ENCODE data around the gene TSPAN11. TPM values are rescaled to one million over a fixed set of nuclear protein-coding genes. Genes with fewer than 3 reads are reported as not detected.

The TSPAN11 gene
- total and polyA plus RNA-seq, 2 of the 8 experiments (the other 6 are each of a cell fraction or from before 2014, with no cell fraction given): 3.9 to 8.2 TPM

GRCh38 chr12:30989754-30990153, 63.2 kb downstream of the TSPAN11 start:
- Histone ChIP-seq H4K5ac (ENCODE audit: insufficient read length, low read depth, low read length) (no peak overlapping the region), H2AK5ac (ENCODE audit: low read depth, low read length) (no peak overlapping the region), H3K23me2 (ENCODE audit: low read depth, low read length) (no peaks in the 10 kb centered on the region), H3K9me3 (ENCODE audit: insufficient read depth in 2 of 2, low read depth in 1 of 2, low read length in 1 of 2) (no peaks in the 10 kb centered on the region), H2BK120ac (replicated peaks; ENCODE audit: low read depth, low read length) (no peak overlapping the region), H3K18ac (ENCODE audit: extremely low read depth, low read length) (no peak overlapping the region), H3K23ac (ENCODE audit: insufficient read length) (no peak overlapping the region), H3K4ac (replicated peaks; ENCODE audit: insufficient read length, low read depth, low read length) (no peak overlapping the region), H4K20me1 (replicated peaks in 1 of 2; ENCODE audit: control insufficient read depth in 1 of 2, insufficient read depth in 2 of 2, low read length in 2 of 2) (peaks cover 0 to 1% of the 10 kb centered on the region in 2 experiments), H3K9ac (replicated peaks in 1 of 4; ENCODE audit: extremely low read depth in 1 of 4, low read depth in 3 of 4, low read length in 3 of 4) (no peak overlapping the region), H3K56ac (replicated peaks; ENCODE audit: insufficient read length, low read depth, low read length) (no peak overlapping the region), H3K4me1 (replicated peaks in 1 of 4; ENCODE audit: control insufficient read depth in 3 of 4, insufficient read depth in 4 of 4, low read length in 3 of 4) (peaks cover 0 to 7% (median under 1%) of the 10 kb centered on the region in 4 experiments; a peak in 3 of 7 replicates), H2BK20ac (ENCODE audit: low read length) (no peak overlapping the region), H2BK12ac (ENCODE audit: low read depth, low read length) (no peak overlapping the region; the same call in 1 of the 2 replicates), H3K36me3 (ENCODE audit: control insufficient read depth in 2 of 4, insufficient read depth in 4 of 4, low read length in 3 of 4) (no peaks in the 10 kb centered on the region), H3K79me2 (ENCODE audit: control insufficient read depth in 1 of 2, insufficient read depth in 2 of 2, low read length in 2 of 2) (no peaks in the 10 kb centered on the region), H3K14ac (ENCODE audit: insufficient read length) (no peak overlapping the region), H3K27ac (ENCODE audit: low read depth, low read length) (no peak overlapping the region), H4K8ac (ENCODE audit: extremely low read depth, insufficient read depth, low read length) (no peak overlapping the region), H4K91ac (replicated peaks; ENCODE audit: insufficient read length, low read length) (no peak overlapping the region), H3K4me3 (ENCODE audit: extremely low read depth in 1 of 4, insufficient read depth in 2 of 4, low read depth in 3 of 4, low read length in 4 of 4) (no peak overlapping the region), H3K27me3 (replicated peaks in 1 of 4; ENCODE audit: control insufficient read depth in 3 of 4, extremely low read depth in 1 of 4, insufficient read depth in 3 of 4, low read length in 3 of 4) (no peaks in the 10 kb centered on the region), H3K4me2 (ENCODE audit: insufficient read depth in 1 of 2, low read depth in 2 of 2, low read length in 2 of 2) (no peak overlapping the region), H2AFZ (ENCODE audit: low read length) (no peak overlapping the region), H2BK15ac (ENCODE audit: low read length) (no peak overlapping the region), H3K79me1 (ENCODE audit: low read depth, low read length) (no peaks in the 10 kb centered on the region), H2BK5ac (ENCODE audit: low read depth, low read length) (peak overlapping the region; percentile 49; the same call in 1 of the 2 replicates)
- 52% methylated on average over 6 of the region's 6 CpGs; no CpG with 5 or more reads in 1 of the 2 experiments for WGBS, 2 experiments (ENCODE audit: extremely low coverage in 1 of 2, insufficient coverage in 1 of 2, insufficient read length in 1 of 2, insufficient replicate concordance in 2 of 2, low coverage in 1 of 2, low lambda C conversion rate in 2 of 2, missing lambda C conversion rate in 1 of 2)
- FAIRE-seq (peak; percentile 42), DNase-seq (ENCODE audit: low read depth in 1 of 2, low spot score in 2 of 2) (peak in 1 of 2 experiments; percentile 76)
- ChIA-PET POLR2A (ENCODE audit: partially characterized antibody) (interaction anchor here (0.7 to 1.3 kb wide), 4 partner anchors 9 to 139 kb away, joined by 3 read pairs; no protein-coding TSS in a partner anchor), CTCF (ENCODE audit: partially characterized antibody) (interaction anchor here (0.6 to 21.1 kb wide), 31 partner anchors 10 to 1264 kb away, joined by 3 to 385 read pairs (median 4); no protein-coding TSS in a partner anchor)
- TF ChIP-seq BCL11A (IDR thresholded peaks at IDR 0.05; ENCODE audit: low read depth in 2 of 2, low read length in 2 of 2) (no peak), RFX5 (IDR thresholded peaks at IDR 0.05; ENCODE audit: borderline replicate concordance, low read depth, low read length) (no peak), KDM1A (IDR thresholded peaks at IDR 0.05; ENCODE audit: borderline replicate concordance, low read length) (no peak), TCF12 (IDR thresholded peaks at IDR 0.05; ENCODE audit: low read depth, low read length) (0 out of 2 replicates have a peak, but pooled peaks have one; percentile 24), CREB1 (IDR thresholded peaks at IDR 0.05) (no peak), NRF1 (IDR thresholded peaks at IDR 0.05; ENCODE audit: low read depth, low read length) (no peak), CTCF (IDR thresholded peaks at IDR 0.05; ENCODE audit: control extremely low read depth in 1 of 3, insufficient read depth in 1 of 3, low read depth in 1 of 3, low read length in 3 of 3) (peak; percentile 76 to 80 (median 78)), TAF1 (IDR thresholded peaks at IDR 0.05; ENCODE audit: low read depth, low read length) (no peak), POU5F1 (IDR thresholded peaks at IDR 0.05; ENCODE audit: low read depth, low read length) (no peak), RAD21 (IDR thresholded peaks at IDR 0.05 in 1 of 2, conservative IDR thresholded peaks at IDR 0.05 in 1 of 2; ENCODE audit: low read depth in 2 of 2, low read length in 2 of 2) (peak; percentile 82 to 86), PHF8 (conservative IDR thresholded peaks at IDR 0.05; ENCODE audit: low read depth, low read length) (no peak), CEBPB (IDR thresholded peaks at IDR 0.05; ENCODE audit: low read depth, low read length) (no peak)

All from H1 (cell line).